Left kidney (tissue), 1 donor: Measurements from ENCODE around the gene HORMAD2. TPM values are rescaled to one million over a fixed set of nuclear protein-coding genes. Genes with fewer than 3 reads are reported as not detected.

ENCODE experiments used
- polyA plus RNA-seq: library from polyadenylated mRNA; unstranded; fragments of 120-200 nt; gene quantifications from one replicate; pipeline ENCODE4 v1.2.1, GENCODE V29; 2013; ENCODE audit not compliant: insufficient read length

HORMAD2 gene
- polyA plus RNA-seq, 1 donor, result not detected

Other genes starting within 250 kb of the HORMAD2 start
- gene ASCC2, start 242.2 kb upstream of the HORMAD2 start, polyA plus RNA-seq, result 49.9 TPM
- 47.7 TPM for gene MTMR3, start 197.3 kb upstream of the HORMAD2 start, polyA plus RNA-seq
- 1.6 TPM for gene LIF, start 166.3 kb downstream of the HORMAD2 start, polyA plus RNA-seq
- gene OSM, start 186.4 kb downstream of the HORMAD2 start, polyA plus RNA-seq, result not detected
- gene CASTOR1, start 209.0 kb downstream of the HORMAD2 start, polyA plus RNA-seq, result 8.3 TPM
- gene TBC1D10A, start 246.5 kb downstream of the HORMAD2 start, polyA plus RNA-seq, result 12.9 TPM